ENCODE data around the gene ZNF526.

Gene ZNF526

GRCh38 chr19:42233106-42233505 is 13.0 kb downstream of the ZNF526 start:
- TF ChIP-seq YY1 (IDR thresholded peaks at IDR 0.05; ENCODE audit: low read depth) (no peak), TAF1 (IDR thresholded peaks at IDR 0.05; ENCODE audit: low read depth) (no peak), NFIC (IDR thresholded peaks at IDR 0.05) (no peak), FOXM1 (IDR thresholded peaks at IDR 0.05; ENCODE audit: borderline replicate concordance, low read depth) (no peak)
- TF ChIP-seq, protein P1, sequence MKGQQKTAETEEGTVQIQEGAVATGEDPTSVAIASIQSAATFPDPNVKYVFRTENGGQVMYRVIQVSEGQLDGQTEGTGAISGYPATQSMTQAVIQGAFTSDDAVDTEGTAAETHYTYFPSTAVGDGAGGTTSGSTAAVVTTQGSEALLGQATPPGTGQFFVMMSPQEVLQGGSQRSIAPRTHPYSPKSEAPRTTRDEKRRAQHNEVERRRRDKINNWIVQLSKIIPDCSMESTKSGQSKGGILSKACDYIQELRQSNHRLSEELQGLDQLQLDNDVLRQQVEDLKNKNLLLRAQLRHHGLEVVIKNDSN (IDR thresholded peaks at IDR 0.05), result no peak

DNA sequence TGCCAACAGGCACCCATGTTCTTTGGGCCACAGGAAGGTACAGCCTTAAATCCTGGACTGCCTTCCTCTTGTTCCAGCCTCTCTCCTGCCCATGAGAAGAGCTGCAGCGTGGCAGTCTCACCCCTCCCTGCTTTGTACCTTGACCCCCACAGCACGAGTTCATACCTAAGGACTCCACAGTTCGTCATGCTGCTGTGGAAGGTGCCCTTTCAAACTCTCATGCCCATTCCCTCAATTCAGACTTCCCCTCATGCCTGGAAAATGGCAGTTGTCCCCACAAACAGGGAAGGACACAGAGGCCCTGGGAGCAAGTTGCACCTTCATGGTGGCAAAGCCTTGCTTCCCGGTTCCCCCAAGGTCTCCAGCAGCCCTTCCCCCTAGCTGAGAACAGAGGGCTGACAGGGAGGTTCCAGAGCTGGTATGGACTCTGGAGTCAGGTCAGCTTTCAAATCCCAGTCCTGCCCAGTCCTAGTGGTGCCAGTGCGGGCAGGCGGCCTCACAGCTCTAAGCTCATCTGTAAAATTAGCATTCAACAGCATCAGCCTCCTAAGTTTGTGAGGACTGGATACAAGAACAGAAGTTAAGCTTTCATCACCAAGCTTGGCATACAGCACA is 13.7 kb downstream of the ZNF526 start:
- TF ChIP-seq YY1 (IDR thresholded peaks at IDR 0.05; ENCODE audit: low read depth), result no peak
- no peak for TF ChIP-seq REST (IDR thresholded peaks at IDR 0.05; ENCODE audit: low read depth)
- no peak for TF ChIP-seq FOXM1 (IDR thresholded peaks at IDR 0.05; ENCODE audit: borderline replicate concordance, low read depth)
- no peak for TF ChIP-seq MAX (IDR thresholded peaks at IDR 0.05)
- TF ChIP-seq EGR1 (IDR thresholded peaks at IDR 0.05), result no peak
- no peak for TF ChIP-seq ZBTB7A (IDR thresholded peaks at IDR 0.05; ENCODE audit: low read depth)
- TF ChIP-seq, protein P1 (IDR thresholded peaks at IDR 0.05), result no peak
- no peak for TF ChIP-seq CEBPB (IDR thresholded peaks at IDR 0.05)
- no peak for TF ChIP-seq TEAD4 (IDR thresholded peaks at IDR 0.05)
- no peak for TF ChIP-seq RAD21 (IDR thresholded peaks at IDR 0.05; ENCODE audit: low read depth)
- TF ChIP-seq TCF12 (IDR thresholded peaks at IDR 0.05; ENCODE audit: low read depth), result no peak
- no peak for TF ChIP-seq EP300 (IDR thresholded peaks at IDR 0.05; ENCODE audit: borderline replicate concordance)
- TF ChIP-seq TAF1 (IDR thresholded peaks at IDR 0.05; ENCODE audit: low read depth), result no peak
- no peak for TF ChIP-seq CREB1 (IDR thresholded peaks at IDR 0.05; ENCODE audit: low read depth)
- TF ChIP-seq NFIC (IDR thresholded peaks at IDR 0.05), result no peak

DNA sequence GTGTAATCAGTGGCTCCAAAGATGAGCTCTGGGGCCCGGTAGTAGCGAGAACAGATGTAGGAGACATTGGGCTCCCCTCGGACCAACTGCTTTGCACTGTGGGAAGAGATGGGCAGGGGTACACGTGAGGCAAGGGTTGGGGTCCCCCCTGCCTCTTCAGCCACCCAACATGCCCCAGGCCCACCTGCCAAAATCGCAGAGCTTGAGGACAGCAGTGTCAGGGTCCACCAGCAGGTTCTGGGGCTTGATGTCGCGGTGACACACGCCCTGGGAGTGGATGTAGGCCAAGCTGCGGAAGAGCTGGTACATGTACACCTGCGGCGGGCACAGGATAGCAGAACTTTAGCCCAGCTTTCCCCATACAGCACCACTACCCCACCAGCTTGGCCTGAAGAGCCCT is 14.3 kb downstream of the ZNF526 start:
- TF ChIP-seq MAX (IDR thresholded peaks at IDR 0.05) (no peak), EGR1 (IDR thresholded peaks at IDR 0.05) (no peak), FOXM1 (IDR thresholded peaks at IDR 0.05; ENCODE audit: borderline replicate concordance, low read depth) (no peak), TAF1 (IDR thresholded peaks at IDR 0.05; ENCODE audit: low read depth) (no peak), CEBPB (IDR thresholded peaks at IDR 0.05) (no peak)

DNA sequence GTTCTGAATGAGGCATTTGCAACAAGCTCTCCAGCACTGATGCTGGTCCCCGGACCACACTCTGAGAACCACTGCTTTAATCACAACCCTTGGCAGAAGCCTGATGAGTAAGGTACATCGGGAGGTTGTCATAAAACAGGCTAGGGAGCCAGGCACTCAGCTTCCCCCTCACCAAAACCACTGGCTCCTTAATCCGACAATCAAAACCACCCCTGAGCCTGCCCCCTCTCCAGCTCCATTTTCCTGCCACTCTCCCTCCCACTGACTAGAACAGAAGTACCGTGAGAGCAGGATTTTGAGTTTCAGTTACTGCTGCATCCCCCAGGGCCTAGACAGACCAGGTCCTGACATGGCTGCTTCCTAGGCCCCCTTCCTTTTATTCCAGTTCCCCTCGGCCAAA is 15.1 kb downstream of the ZNF526 start:
- TF ChIP-seq CREB1 (IDR thresholded peaks at IDR 0.05; ENCODE audit: low read depth), result no peak
- TF ChIP-seq, protein P1 (IDR thresholded peaks at IDR 0.05), result no peak
- TF ChIP-seq EGR1 (IDR thresholded peaks at IDR 0.05), result no peak
- TF ChIP-seq TAF1 (IDR thresholded peaks at IDR 0.05; ENCODE audit: low read depth), result no peak
- no peak for TF ChIP-seq ZBTB7A (IDR thresholded peaks at IDR 0.05; ENCODE audit: low read depth)

DNA sequence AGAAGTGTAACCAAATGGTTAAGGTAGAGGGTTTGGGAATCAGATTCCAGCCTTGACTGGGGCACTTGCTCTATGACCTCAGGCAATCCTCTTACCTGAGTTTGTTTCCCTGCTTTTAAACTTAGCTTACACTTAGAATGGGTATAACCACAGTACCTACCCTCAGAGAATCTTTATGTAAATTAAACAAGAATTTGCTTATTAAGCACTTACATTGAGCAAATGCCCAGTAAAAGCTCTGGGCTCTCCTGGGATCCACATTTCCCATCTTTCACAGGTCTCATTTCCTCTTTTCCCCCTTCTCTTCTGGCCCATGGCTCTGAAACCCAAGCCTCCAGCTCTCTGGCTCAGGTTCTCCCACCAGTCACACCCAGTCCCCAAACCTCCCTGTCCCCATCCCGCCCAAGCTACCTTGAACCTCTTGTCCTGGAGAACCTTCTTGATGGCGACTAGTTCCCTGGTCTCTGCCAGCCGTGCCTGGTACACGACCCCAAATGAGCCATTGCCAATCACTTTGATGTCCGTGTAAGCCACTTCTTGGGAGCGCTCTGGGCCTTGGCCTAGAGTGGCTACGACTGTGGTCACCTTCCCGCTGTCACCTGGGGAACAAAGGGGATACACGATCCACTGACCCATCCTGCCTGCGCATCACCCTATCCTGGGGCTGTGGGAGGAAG is 19.6 kb downstream of the ZNF526 start:
- no peak for TF ChIP-seq RAD21 (IDR thresholded peaks at IDR 0.05; ENCODE audit: low read depth)
- TF ChIP-seq EP300 (IDR thresholded peaks at IDR 0.05; ENCODE audit: borderline replicate concordance), result no peak
- no peak for TF ChIP-seq TEAD4 (IDR thresholded peaks at IDR 0.05)
- no peak for TF ChIP-seq CREB1 (IDR thresholded peaks at IDR 0.05; ENCODE audit: low read depth)
- no peak for TF ChIP-seq CEBPB (IDR thresholded peaks at IDR 0.05)
- TF ChIP-seq TCF12 (IDR thresholded peaks at IDR 0.05; ENCODE audit: low read depth), result no peak
- no peak for TF ChIP-seq TAF1 (IDR thresholded peaks at IDR 0.05; ENCODE audit: low read depth)
- no peak for TF ChIP-seq FOXM1 (IDR thresholded peaks at IDR 0.05; ENCODE audit: borderline replicate concordance, low read depth)
- TF ChIP-seq EGR1 (IDR thresholded peaks at IDR 0.05), result no peak
- TF ChIP-seq REST (IDR thresholded peaks at IDR 0.05; ENCODE audit: low read depth), result no peak
- TF ChIP-seq, protein P1 (IDR thresholded peaks at IDR 0.05), result no peak

All from Ishikawa (cell line).